NCI-H187 treated with DMSO at 0.1 percent for 48 hours (cell line): Measurements from ENCODE around the gene ACTN1.

ENCODE experiments used
- DNase-seq: peaks from one replicate; lab custom pipeline; 2025; lab: John Stamatoyannopoulos, UW

ACTN1 gene

GRCh38 chr14:68936476-68936875, 42.6 kb downstream of the ACTN1 start:
- DNase-seq, result no peak

GRCh38 chr14:68935761-68936214, 43.3 kb downstream of the ACTN1 start:
- DNase-seq, result no peak

GRCh38 chr14:68934066-68934465, 45.0 kb downstream of the ACTN1 start:
- no peak for DNase-seq

GRCh38 chr14:68932686-68933085, 46.4 kb downstream of the ACTN1 start:
- no peak for DNase-seq

- no peak for DNase-seq
These were observed 46.9 kb downstream of the ACTN1 start for GRCh38 chr14:68932231-68932630.

- DNase-seq, result no peak
These were observed 47.5 kb downstream of the ACTN1 start for GRCh38 chr14:68931474-68932051.

- no peak for DNase-seq
These were observed 48.0 kb downstream of the ACTN1 start for GRCh38 chr14:68931063-68931462.

- DNase-seq, result no peak
These were observed 49.3 kb downstream of the ACTN1 start for GRCh38 chr14:68929623-68930307.

GRCh38 chr14:68928770-68929550, 50.1 kb downstream of the ACTN1 start:
- DNase-seq, result no peak

- no peak for DNase-seq
These were observed 51.0 kb downstream of the ACTN1 start for GRCh38 chr14:68927956-68928675.

GRCh38 chr14:68927089-68927488, 52.0 kb downstream of the ACTN1 start:
- DNase-seq, result no peak

GRCh38 chr14:68926236-68926635, 52.9 kb downstream of the ACTN1 start:
- DNase-seq, result no peak

- DNase-seq, result no peak
These were observed 53.7 kb downstream of the ACTN1 start for GRCh38 chr14:68925373-68925772.

- no peak for DNase-seq
These were observed 54.6 kb downstream of the ACTN1 start for GRCh38 chr14:68924186-68925158.

GRCh38 chr14:68922886-68923285, 56.2 kb downstream of the ACTN1 start:
- no peak for DNase-seq

GRCh38 chr14:68922201-68922621, 56.9 kb downstream of the ACTN1 start:
- no peak for DNase-seq

GRCh38 chr14:68921666-68922065, 57.4 kb downstream of the ACTN1 start:
- DNase-seq, result no peak

GRCh38 chr14:68921049-68921448, 58.1 kb downstream of the ACTN1 start:
- DNase-seq, result no peak

GRCh38 chr14:68919129-68919927, 59.8 kb downstream of the ACTN1 start:
- no peak for DNase-seq

- no peak for DNase-seq
These were observed 60.5 kb downstream of the ACTN1 start for GRCh38 chr14:68918612-68919011.
